ENCODE results near the gene ENTREP3. TPM values are rescaled to one million over a fixed set of nuclear protein-coding genes. Genes with fewer than 3 reads are reported as not detected.

Gene ENTREP3
- total and polyA plus RNA-seq, 8 donors, result 2.8 to 77.9 (median 15.7) TPM

- H3K4me3 ChIP-seq, result peak overlapping the region; percentile 61 to 87 (median 81)
- no peak for DNase-seq
- intact Hi-C loops (cut with DNase I; ENCODE audit: low total_unique reads), result no loop called here
- TF ChIP-seq POLR2AphosphoS5 (IDR thresholded peaks at IDR 0.05), result no peak
- TF ChIP-seq EP300 (IDR thresholded peaks at IDR 0.05), result no peak
- TF ChIP-seq CTCF (IDR thresholded peaks at IDR 0.05), result no peak
- TF ChIP-seq POLR2A (IDR thresholded peaks at IDR 0.05), result no peak
- no peaks in the 10 kb centered on the region for H3K27me3 ChIP-seq
- H3K36me3 ChIP-seq, result peaks cover 33 to 41% (median 37%) of the 10 kb centered on the region in 4 donors
- H3K9me3 ChIP-seq, result no peaks in the 10 kb centered on the region
- 3 to 7% (median 4%) methylated on average over 34 to 44 of the region's 44 CpGs for WGBS, 5 donors
- peaks cover 20 to 40% (median 36%) of the 10 kb centered on the region in 4 donors for H3K4me1 ChIP-seq
- peak overlapping the region; percentile 91 to 99 (median 96) for H3K27ac ChIP-seq
Measured at GRCh38 chr1:155272466-155273342, 17.4 kb upstream of the ENTREP3 start.

- peaks cover 65 to 74% (median 70%) of the 10 kb centered on the region in 4 donors for H3K36me3 ChIP-seq
- no peak overlapping the region for H3K27ac ChIP-seq
- intact Hi-C loops (cut with DNase I; ENCODE audit: low total_unique reads), result no loop called here
Measured at GRCh38 chr1:155269381-155269780, 14.1 kb upstream of the ENTREP3 start.

GRCh38 chr1:155268630-155269029 is 13.3 kb upstream of the ENTREP3 start:
- H3K27me3 ChIP-seq, result no peaks in the 10 kb centered on the region
- 87 to 93% (median 92%) methylated on average over 21 of the region's 21 CpGs for WGBS, 5 donors
- H3K4me3 ChIP-seq, result no peak overlapping the region
- H3K27ac ChIP-seq, result no peak overlapping the region
- no peak for TF ChIP-seq EP300 (IDR thresholded peaks at IDR 0.05)
- TF ChIP-seq POLR2A (IDR thresholded peaks at IDR 0.05), result no peak
- no peak for TF ChIP-seq POLR2AphosphoS5 (IDR thresholded peaks at IDR 0.05)
- TF ChIP-seq CTCF (IDR thresholded peaks at IDR 0.05), result no peak
- H3K36me3 ChIP-seq, result peaks cover 73 to 82% (median 78%) of the 10 kb centered on the region in 4 donors
- H3K9me3 ChIP-seq, result no peaks in the 10 kb centered on the region
- DNase-seq, result no peak
- H3K4me1 ChIP-seq, result peaks cover 15 to 25% (median 23%) of the 10 kb centered on the region in 4 donors
- intact Hi-C loops (cut with DNase I; ENCODE audit: low total_unique reads), result no loop called here

More at GRCh38 chr1:155269381-155269780, 14.1 kb upstream of the ENTREP3 start:
- WGBS, 5 donors, result 94 to 95% (median 95%) methylated on average over 17 to 21 of the region's 21 CpGs
- H3K9me3 ChIP-seq, result no peaks in the 10 kb centered on the region
- no peaks in the 10 kb centered on the region for H3K27me3 ChIP-seq
- H3K4me1 ChIP-seq, result peaks cover 19 to 30% (median 28%) of the 10 kb centered on the region in 4 donors
- H3K4me3 ChIP-seq, result no peak overlapping the region
- no peak for DNase-seq
- no peak for TF ChIP-seq POLR2A (IDR thresholded peaks at IDR 0.05)
- no peak for TF ChIP-seq CTCF (IDR thresholded peaks at IDR 0.05)
- no peak for TF ChIP-seq EP300 (IDR thresholded peaks at IDR 0.05)
- no peak for TF ChIP-seq POLR2AphosphoS5 (IDR thresholded peaks at IDR 0.05)

GRCh38 chr1:155267373-155267772 is 12.1 kb upstream of the ENTREP3 start:
- intact Hi-C loops (cut with DNase I; ENCODE audit: low total_unique reads), result no loop called here

More at GRCh38 chr1:155267373-155267772, 12.1 kb upstream of the ENTREP3 start:
- TF ChIP-seq POLR2A (IDR thresholded peaks at IDR 0.05), result no peak
- no peak for TF ChIP-seq EP300 (IDR thresholded peaks at IDR 0.05)
- TF ChIP-seq CTCF (IDR thresholded peaks at IDR 0.05), result no peak
- TF ChIP-seq POLR2AphosphoS5 (IDR thresholded peaks at IDR 0.05), result no peak
- 89 to 97% (median 95%) methylated on average over 2 of the region's 2 CpGs for WGBS, 5 donors
- Histone ChIP-seq H3K36me3 (peaks cover 79 to 90% (median 85%) of the 10 kb centered on the region in 4 donors), H3K27ac (no peak overlapping the region), H3K27me3 (no peaks in the 10 kb centered on the region), H3K9me3 (no peaks in the 10 kb centered on the region), H3K4me1 (peaks cover 16 to 27% (median 24%) of the 10 kb centered on the region in 4 donors), H3K4me3 (no peak overlapping the region)
- DNase-seq, result no peak

Measured in stomach (tissue), 9 donors.